Dermis microvascular lymphatic vessel endothelial cell (primary cell): ENCODE data around the gene SLC1A2. TPM values are rescaled to one million over a fixed set of nuclear protein-coding genes. Genes with fewer than 3 reads are reported as not detected.

Experiments used
- total RNA-seq: library from RNA; depleted of rRNA; stranded (reverse); fragments of >200 nt; gene quantifications from 2 replicates; pipeline ENCODE4 v1.2.1, GENCODE V29; 2014

Gene SLC1A2
- total RNA-seq, 1 donor from 2014 or later: not detected

Other genes starting within 250 kb of the SLC1A2 start
- gene PAMR1, start 106.1 kb upstream of the SLC1A2 start, total RNA-seq: under 0.01 and 0.25 TPM in 2 replicates
- 25.2 and 30.5 TPM in 2 replicates for gene FJX1, start 198.9 kb upstream of the SLC1A2 start, total RNA-seq
- gene TRIM44, start 243.2 kb upstream of the SLC1A2 start, total RNA-seq: 10.7 and 22.6 TPM in 2 replicates